Epithelial cell of prostate (primary cell): ENCODE results near the gene LPIN2.
"Not testable (repeated sequence)": the region's sequence is repeated elsewhere in the genome, so short reads cannot be mapped to it uniquely, and the experiment has no call there.

Experiments
- DNase-seq: peaks from one replicate; pipeline ENCODE4 v3.0.0-alpha.2; 2011; ENCODE audit warnings: low read depth, low spot score
- H3K27ac ChIP-seq: fragments of 450-650 bp; 2 replicates; pipeline ENCODE4 v1.5.1; 2017; ENCODE audit warnings: mild to moderate bottlenecking

Gene LPIN2

GRCh38 chr18:3044931-3045698 lies 32.2 kb upstream of the LPIN2 start:
- no peak for DNase-seq
- H3K27ac ChIP-seq = no peak overlapping the region

DNA sequence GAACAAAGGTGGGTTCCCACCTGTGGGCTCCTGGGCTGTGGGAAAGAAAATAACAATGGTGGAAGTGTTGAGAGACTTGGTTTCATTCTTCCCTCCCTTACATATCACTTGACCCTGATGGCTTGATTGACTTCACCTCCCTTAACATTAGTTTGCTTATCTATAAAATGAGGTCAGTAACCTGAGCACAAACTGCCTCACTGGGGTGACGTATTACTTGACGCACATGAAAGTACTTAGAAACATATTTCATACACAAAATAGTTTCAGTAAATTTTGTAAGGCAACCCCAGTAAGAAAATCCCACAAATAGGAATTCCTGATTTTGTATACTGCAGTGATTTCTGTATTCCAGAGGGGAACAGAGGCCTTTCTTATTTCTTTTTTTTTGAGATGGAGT lies 29.4 kb upstream of the LPIN2 start:
- H3K27ac ChIP-seq = no peak overlapping the region
- DNase-seq = no peak

- H3K27ac ChIP-seq = no peak overlapping the region
- DNase-seq = no peak
Measured at GRCh38 chr18:3041843-3042242, 28.9 kb upstream of the LPIN2 start.

GRCh38 chr18:3040881-3041280 lies 27.9 kb upstream of the LPIN2 start:
- DNase-seq = no peak
- no peak overlapping the region for H3K27ac ChIP-seq

DNA sequence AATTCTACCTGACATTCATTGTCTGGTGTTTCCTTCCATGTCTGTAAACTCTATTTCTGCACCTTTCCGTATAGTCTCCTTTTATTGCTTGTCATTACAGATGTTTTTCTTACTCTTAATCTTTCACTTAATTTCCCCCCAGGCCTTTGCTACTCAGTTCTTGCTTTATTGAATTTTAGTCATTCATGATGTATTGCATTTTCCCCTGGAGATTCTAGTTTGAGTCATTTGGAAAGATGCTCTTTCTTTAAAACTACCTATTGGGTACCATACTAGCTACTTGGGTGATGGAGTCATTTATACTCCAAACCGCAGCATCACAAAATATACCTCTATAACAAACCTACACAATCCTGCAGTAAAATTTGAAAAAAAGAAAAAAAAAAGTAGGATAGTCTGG lies 27.2 kb upstream of the LPIN2 start:
- DNase-seq = no peak
- H3K27ac ChIP-seq = no peak overlapping the region

GRCh38 chr18:3037423-3037915 lies 24.5 kb upstream of the LPIN2 start:
- H3K27ac ChIP-seq = peak overlapping the region; percentile 62
- peak; percentile 72 for DNase-seq

- H3K27ac ChIP-seq = peak overlapping the region; percentile 62
- no peak for DNase-seq
Measured at GRCh38 chr18:3036108-3036507, 23.2 kb upstream of the LPIN2 start.

DNA sequence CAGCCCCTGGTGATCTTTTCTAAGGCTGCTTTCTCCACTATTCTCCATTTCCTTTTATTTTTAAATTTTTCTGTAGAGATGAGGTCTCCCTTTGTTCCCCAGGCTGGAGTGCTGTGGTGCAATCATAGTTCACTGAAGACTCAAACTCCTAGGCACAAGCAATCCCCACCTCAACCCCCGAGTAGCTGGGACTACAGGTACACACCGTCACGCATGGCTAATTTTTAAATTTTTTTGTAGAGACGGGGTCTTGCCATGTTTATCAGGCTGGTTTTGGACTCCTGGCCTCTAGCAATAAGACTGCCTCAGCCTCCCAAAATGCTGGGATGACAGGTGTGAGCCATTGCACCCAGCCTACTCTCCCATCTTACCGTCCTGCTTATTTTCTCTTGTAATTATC lies 22.7 kb upstream of the LPIN2 start:
- H3K27ac ChIP-seq = no peak overlapping the region

DNA sequence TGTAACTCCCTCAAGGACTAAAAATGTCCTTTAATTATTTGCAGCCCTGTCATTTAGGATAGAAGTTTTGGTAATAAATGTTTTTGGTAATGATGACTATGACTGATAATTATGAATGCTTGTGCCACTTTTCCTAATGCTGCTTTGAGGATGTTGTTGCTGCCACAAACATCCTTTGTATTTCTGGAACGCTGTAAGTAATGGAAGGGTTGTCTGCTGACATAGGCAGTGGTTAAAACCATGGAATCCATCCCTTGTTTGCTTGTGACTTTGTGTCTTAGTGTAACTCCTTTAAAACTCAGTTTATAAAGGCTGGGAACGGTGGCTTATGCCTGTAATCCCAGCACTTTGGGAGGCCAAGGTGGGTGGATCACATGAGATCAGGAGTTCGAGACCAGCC lies 19.8 kb upstream of the LPIN2 start:
- no peak for DNase-seq
- no peak overlapping the region for H3K27ac ChIP-seq

More for the DNA sequence above, 22.7 kb upstream of the LPIN2 start:
- no peak for DNase-seq

GRCh38 chr18:3029215-3029952 lies 16.4 kb upstream of the LPIN2 start:
- H3K27ac ChIP-seq = no peak overlapping the region
- no peak for DNase-seq

DNA sequence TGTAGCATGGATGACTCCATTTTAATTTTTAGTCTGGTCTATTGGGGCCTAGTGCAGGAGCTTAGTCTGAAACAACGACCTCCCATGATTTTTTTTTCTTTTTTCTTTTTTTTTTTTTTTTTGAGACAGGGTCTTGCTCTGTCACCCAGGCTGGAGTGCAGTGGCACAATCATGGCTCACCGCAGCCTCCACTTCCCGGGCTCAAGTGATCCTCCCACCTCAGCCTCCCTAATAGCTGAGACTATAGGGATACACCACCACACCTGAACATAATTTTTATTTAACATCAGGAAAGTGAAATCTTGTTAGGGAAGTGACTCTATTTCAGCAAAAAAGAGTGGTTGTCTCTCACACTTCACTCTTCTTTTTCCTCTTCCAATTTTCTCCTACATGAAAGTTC lies 15.2 kb upstream of the LPIN2 start:
- not testable (repeated sequence) for H3K27ac ChIP-seq, DNase-seq

- no peak overlapping the region for H3K27ac ChIP-seq
- DNase-seq = no peak
Measured at GRCh38 chr18:3027370-3027891, 14.5 kb upstream of the LPIN2 start.

- no peak overlapping the region for H3K27ac ChIP-seq
- no peak for DNase-seq
Measured at GRCh38 chr18:3025544-3025943, 12.6 kb upstream of the LPIN2 start.

GRCh38 chr18:3023603-3024002 lies 10.7 kb upstream of the LPIN2 start:
- not testable (repeated sequence) for H3K27ac ChIP-seq, DNase-seq

- H3K27ac ChIP-seq = no peak overlapping the region
Measured at GRCh38 chr18:3016585-3017297, 3.8 kb upstream of the LPIN2 start.

DNA sequence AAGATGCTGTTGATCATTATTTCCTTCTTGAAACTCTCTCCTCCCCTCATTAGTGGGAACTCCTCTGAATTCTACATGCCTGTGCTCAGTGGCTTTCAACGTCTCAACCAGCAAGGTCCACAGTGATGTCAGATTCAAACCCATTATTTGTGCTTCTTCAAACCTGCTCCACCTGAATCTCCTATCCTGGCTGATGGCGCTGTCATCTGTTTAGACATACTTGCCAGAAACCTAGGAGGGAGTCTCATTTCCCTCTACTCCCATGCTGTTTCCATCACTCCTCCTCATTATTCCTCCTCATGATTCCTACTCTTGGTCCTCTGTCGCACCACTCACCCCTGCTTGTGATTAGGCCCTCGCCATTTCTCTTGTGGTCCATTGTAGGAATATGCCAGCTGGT lies 2.9 kb upstream of the LPIN2 start:
- DNase-seq = no peak

More at GRCh38 chr18:3016585-3017297, 3.8 kb upstream of the LPIN2 start:
- DNase-seq = no peak

GRCh38 chr18:3015204-3015592 lies 2.3 kb upstream of the LPIN2 start:
- DNase-seq = no peak
- peak overlapping the region; percentile 18 for H3K27ac ChIP-seq

More for the DNA sequence above, 2.9 kb upstream of the LPIN2 start:
- H3K27ac ChIP-seq = no peak overlapping the region

- no peak for DNase-seq
- H3K27ac ChIP-seq = peak overlapping the region; percentile 18
Measured at GRCh38 chr18:3014503-3015203, 1.7 kb upstream of the LPIN2 start.

DNA sequence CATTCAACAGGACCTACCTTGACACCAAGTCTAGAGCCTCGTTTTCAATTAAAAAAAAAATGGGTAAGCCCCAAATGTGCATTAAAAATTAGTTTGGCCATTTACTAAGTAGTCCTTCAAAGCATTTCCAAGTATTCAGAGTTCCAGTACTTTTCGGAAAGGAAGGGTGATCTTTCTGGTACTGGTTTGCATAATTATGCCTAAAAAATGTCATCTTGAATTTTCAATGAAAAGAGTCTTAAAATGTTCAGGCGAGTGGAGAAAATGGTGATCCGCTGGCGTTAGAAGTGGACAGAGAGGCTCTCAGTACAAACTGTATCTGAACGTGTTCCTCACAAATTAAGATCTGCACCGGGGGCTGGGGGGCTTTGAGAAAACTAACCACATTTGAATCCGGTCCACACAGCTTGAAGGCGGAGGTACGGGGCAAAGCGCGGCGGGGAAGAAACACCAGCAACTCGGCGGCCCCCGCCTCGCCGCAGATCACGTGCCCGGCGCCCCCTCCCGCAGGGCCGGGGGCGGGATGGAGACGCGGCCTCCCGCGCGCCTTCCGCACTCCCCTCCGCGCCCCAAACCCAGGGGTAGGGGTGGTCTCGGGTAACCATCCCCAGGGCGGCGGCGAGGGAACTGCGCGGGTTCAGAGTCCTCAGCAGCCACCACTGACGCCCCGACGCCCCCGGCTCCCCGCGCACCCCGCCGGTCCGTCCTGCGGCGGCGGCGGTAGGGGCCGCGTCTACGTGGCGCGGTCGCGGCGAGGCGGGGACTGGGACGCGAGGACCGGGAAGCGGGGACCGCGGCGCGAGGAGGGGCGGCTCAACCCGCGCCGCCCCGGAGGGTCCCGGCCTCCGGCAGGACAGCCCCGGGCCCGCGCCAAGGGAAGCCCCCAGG lies 564 bp downstream of the LPIN2 start:
- DNase-seq = no peak
- H3K27ac ChIP-seq = no peak overlapping the region
